ENCODE data around the gene HOXC6.

DNA sequence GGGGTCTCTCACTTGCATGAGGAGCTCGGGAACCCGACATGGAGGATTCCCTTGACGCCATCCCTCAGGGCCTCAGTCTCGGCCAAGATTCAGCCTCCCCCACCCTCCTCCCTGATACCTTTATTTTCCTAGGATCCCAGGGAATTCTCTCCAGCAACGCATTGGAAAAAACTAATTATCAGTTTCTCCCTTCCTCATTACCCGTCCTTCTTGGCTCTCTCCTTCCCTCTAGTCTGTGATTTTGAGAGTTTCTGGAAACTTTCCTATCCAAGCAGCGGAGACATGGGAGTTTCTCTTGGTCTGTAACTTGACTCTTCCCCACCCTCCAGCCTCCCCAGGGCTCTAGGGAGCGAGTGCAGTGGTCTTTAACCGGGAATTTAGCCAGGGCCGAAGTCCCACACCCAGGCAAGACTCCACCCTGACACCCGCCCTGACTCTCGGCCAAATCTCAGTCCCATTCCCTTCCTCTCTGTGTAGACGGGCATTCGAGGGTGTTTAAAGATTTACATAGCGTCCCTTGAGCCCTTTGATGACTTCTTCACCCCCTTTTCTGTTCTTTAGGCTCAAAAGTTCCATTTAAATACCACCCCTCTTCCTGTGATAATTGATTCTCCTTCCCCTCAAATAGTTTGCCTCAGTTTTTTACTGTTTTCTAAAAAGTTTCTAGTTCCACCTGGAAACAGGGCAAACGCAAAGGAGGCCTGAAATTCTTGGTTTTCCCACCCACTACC is 11.3 kb downstream of the HOXC6 start:
- TF ChIP-seq, protein P1, sequence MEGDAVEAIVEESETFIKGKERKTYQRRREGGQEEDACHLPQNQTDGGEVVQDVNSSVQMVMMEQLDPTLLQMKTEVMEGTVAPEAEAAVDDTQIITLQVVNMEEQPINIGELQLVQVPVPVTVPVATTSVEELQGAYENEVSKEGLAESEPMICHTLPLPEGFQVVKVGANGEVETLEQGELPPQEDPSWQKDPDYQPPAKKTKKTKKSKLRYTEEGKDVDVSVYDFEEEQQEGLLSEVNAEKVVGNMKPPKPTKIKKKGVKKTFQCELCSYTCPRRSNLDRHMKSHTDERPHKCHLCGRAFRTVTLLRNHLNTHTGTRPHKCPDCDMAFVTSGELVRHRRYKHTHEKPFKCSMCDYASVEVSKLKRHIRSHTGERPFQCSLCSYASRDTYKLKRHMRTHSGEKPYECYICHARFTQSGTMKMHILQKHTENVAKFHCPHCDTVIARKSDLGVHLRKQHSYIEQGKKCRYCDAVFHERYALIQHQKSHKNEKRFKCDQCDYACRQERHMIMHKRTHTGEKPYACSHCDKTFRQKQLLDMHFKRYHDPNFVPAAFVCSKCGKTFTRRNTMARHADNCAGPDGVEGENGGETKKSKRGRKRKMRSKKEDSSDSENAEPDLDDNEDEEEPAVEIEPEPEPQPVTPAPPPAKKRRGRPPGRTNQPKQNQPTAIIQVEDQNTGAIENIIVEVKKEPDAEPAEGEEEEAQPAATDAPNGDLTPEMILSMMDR (IDR thresholded peaks at IDR 0.05): no peak
- TF ChIP-seq POLR2A (IDR thresholded peaks at IDR 0.05) (no peak), POLR2AphosphoS5 (IDR thresholded peaks at IDR 0.05) (no peak)
